Thoracic aorta (tissue), 2 donors: ENCODE results near the gene ZRANB2. TPM values are rescaled to one million over a fixed set of nuclear protein-coding genes. Genes with fewer than 3 reads are reported as not detected.
A peak's percentile ranks its signal among the peaks of the same experiment; 100 is the strongest.

Source experiments
- ATAC-seq: fragments of 150-250 bp; one replicate; pipeline ENCODE4 v1.8.0; 2017; ENCODE audit warnings: low read depth; ENCODE audit not compliant: insufficient number of reproducible peaks, low FRiP score
- DNase-seq: peaks from one replicate; pipeline ENCODE4 v3.0.0-alpha.2; 2020; ENCODE audit warnings: low spot score
- H3K27ac ChIP-seq, 2 donors: fragments of 200-600 bp; sonication (generic); 1 replicate in 1 of 2; 2 replicates in 1 of 2; pipeline ENCODE4 v1.5.1; 2016; ENCODE audit warnings: mild to moderate bottlenecking in 2 of 2, moderate library complexity in 2 of 2
- H3K27me3 ChIP-seq: fragments of 200-600 bp; sonication (generic); replicated peaks from 2 replicates; pipeline ENCODE4 v1.6.0; 2016; ENCODE audit warnings: mild to moderate bottlenecking; ENCODE audit not compliant: insufficient read depth
- H3K36me3 ChIP-seq: fragments of 200-600 bp; sonication (generic); one replicate; pipeline ENCODE4 v1.5.1; 2016
- H3K4me1 ChIP-seq, 2 donors: fragments of 200-600 bp; sonication (generic); 1 replicate in 1 of 2; 2 replicates in 1 of 2; pipeline versions ENCODE4 v1.5.1 to v1.6.0; 2016; ENCODE audit warnings: low read depth in 2 of 2, mild to moderate bottlenecking in 1 of 2; ENCODE audit not compliant: control insufficient read depth in 1 of 2
- H3K4me3 ChIP-seq: fragments of 200-600 bp; sonication (generic); 2 replicates; pipeline ENCODE4 v1.5.1; 2016; ENCODE audit warnings: mild to moderate bottlenecking
- H3K9me3 ChIP-seq: fragments of 200-600 bp; sonication (generic); 2 replicates; pipeline ENCODE4 v1.5.1; 2016
- CTCF ChIP-seq: fragments of 200-600 bp; sonication (generic); IDR thresholded peaks from one replicate; pipeline ENCODE4 v1.5.1; 2019; ENCODE audit warnings: antibody characterized with exemption
- total RNA-seq, 2 donors: library from RNA; depleted of rRNA; stranded (reverse); fragments of >200 nt; gene quantifications; one replicate each; pipeline versions ENCODE4 v1.1.0 to v1.2.3, GENCODE V29; 2016

The ZRANB2 gene
- total RNA-seq, 2 donors from 2014 or later: 116 to 133 TPM

GRCh38 chr1:71089536-71090270, 8.9 kb upstream of the ZRANB2 start:
- Histone ChIP-seq H3K27me3 (no peaks in the 10 kb centered on the region), H3K4me3 (peak overlapping the region; percentile 27), H3K36me3 (no peaks in the 10 kb centered on the region), H3K9me3 (no peaks in the 10 kb centered on the region), H3K4me1 (peaks cover 4 to 15% of the 10 kb centered on the region in 2 donors), H3K27ac (peak overlapping the region; percentile 60 to 78)
- ATAC-seq (peak; percentile 66), DNase-seq (no peak)
- no peak for TF ChIP-seq CTCF

- ATAC-seq: no peak
- no peak for TF ChIP-seq CTCF
- no peaks in the 10 kb centered on the region for H3K36me3 ChIP-seq
Measured at GRCh38 chr1:71088645-71089287, 7.9 kb upstream of the ZRANB2 start.

GRCh38 chr1:71087713-71088112, 6.9 kb upstream of the ZRANB2 start:
- no peak for ATAC-seq
- H3K27ac ChIP-seq: no peak overlapping the region
- no peaks in the 10 kb centered on the region for H3K36me3 ChIP-seq
- no peak overlapping the region for H3K4me3 ChIP-seq
- no peak for DNase-seq
- H3K4me1 ChIP-seq: peaks cover 4 to 15% of the 10 kb centered on the region in 2 donors
- TF ChIP-seq CTCF: no peak
- no peaks in the 10 kb centered on the region for H3K27me3 ChIP-seq
- H3K9me3 ChIP-seq: no peaks in the 10 kb centered on the region

More at GRCh38 chr1:71088645-71089287, 7.9 kb upstream of the ZRANB2 start:
- Histone ChIP-seq H3K4me3 (no peak overlapping the region), H3K9me3 (no peaks in the 10 kb centered on the region), H3K4me1 (peaks cover 4 to 15% of the 10 kb centered on the region in 2 donors), H3K27ac (peak overlapping the region; percentile 50 to 60), H3K27me3 (no peaks in the 10 kb centered on the region)
- no peak for DNase-seq

GRCh38 chr1:71087060-71087459, 6.2 kb upstream of the ZRANB2 start:
- no peak for TF ChIP-seq CTCF
- ATAC-seq: no peak

GRCh38 chr1:71086331-71086730, 5.5 kb upstream of the ZRANB2 start:
- Histone ChIP-seq H3K27me3 (no peaks in the 10 kb centered on the region), H3K4me3 (no peak overlapping the region), H3K36me3 (no peaks in the 10 kb centered on the region), H3K4me1 (peaks cover 4 to 22% of the 10 kb centered on the region in 2 donors), H3K27ac (no peak overlapping the region), H3K9me3 (no peaks in the 10 kb centered on the region)
- ATAC-seq (no peak), DNase-seq (no peak)
- TF ChIP-seq CTCF: no peak

More at GRCh38 chr1:71087060-71087459, 6.2 kb upstream of the ZRANB2 start:
- no peaks in the 10 kb centered on the region for H3K27me3 ChIP-seq
- peaks cover 4 to 15% of the 10 kb centered on the region in 2 donors for H3K4me1 ChIP-seq
- no peak overlapping the region for H3K27ac ChIP-seq
- no peaks in the 10 kb centered on the region for H3K9me3 ChIP-seq
- H3K4me3 ChIP-seq: no peak overlapping the region
- H3K36me3 ChIP-seq: no peaks in the 10 kb centered on the region
- no peak for DNase-seq
